GM12892 (cell line): Measurements from ENCODE around the gene DNAJC7.

ENCODE experiments used
- POLR2A ChIP-seq: IDR thresholded peaks from 2 replicates; pipeline ENCODE4 v1.6.1; 2011; ENCODE audit warnings: low read depth, low read length, control low read depth
- POLR2AphosphoS5 ChIP-seq: IDR thresholded peaks from 2 replicates; pipeline ENCODE4 v1.6.1; 2011; ENCODE audit warnings: low read depth, low read length, control low read depth

DNA sequence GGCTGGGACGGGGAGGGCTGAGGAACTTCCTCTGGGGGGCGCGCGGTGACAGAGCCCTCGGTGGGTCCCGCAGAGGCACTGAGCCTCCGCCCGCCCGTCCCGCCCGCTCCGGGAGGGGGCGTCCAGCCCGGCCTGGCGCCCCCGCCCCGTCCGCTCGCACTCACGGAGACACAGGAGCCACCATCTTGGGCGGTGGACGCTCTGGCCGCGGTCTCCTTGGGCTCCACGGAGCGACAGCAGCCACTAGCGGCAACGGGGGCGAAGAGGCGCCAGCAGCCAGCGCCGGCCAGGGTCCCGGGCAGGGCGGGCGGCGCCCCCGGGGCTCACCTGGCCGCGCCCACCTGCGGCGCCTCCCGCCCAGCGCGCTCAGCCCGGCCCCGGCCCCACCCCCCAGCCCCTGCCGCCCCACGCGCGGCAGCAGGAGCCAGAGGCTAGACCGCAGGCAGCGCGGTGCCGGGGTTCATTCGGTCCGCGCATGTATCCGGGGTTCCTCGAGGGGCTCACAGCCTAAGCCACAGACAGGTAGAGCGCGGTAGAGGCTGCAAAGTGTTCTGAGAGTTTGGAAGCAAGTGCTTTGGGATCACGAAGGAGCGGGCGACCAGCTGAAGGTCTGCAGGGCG, 33.3 kb upstream of the DNAJC7 start, which contains the start of gene C17orf113:
- TF ChIP-seq POLR2A (no peak), POLR2AphosphoS5 (no peak)
